Stimulated activated CD8-positive, alpha-beta memory T cell treated with anti-CD3 and anti-CD28 coated beads, Interleukin-15, amount 100 ng/mL, for 4 hours (primary cell): Measurements from ENCODE around the gene PRPF31.
"Not testable (repeated sequence)": the region's sequence is repeated elsewhere in the genome, so short reads cannot be mapped to it uniquely, and the experiment has no call there.

ENCODE experiments used
- DNase-seq, 2 donors: peaks; one replicate each; pipeline ENCODE4 v3.0.0-alpha.2; 2020; ENCODE audit warnings: low read depth in 2 of 2

Gene PRPF31, protein sequence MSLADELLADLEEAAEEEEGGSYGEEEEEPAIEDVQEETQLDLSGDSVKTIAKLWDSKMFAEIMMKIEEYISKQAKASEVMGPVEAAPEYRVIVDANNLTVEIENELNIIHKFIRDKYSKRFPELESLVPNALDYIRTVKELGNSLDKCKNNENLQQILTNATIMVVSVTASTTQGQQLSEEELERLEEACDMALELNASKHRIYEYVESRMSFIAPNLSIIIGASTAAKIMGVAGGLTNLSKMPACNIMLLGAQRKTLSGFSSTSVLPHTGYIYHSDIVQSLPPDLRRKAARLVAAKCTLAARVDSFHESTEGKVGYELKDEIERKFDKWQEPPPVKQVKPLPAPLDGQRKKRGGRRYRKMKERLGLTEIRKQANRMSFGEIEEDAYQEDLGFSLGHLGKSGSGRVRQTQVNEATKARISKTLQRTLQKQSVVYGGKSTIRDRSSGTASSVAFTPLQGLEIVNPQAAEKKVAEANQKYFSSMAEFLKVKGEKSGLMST

GRCh38 chr19:54115109-54116063 lies at the start of gene PRPF31, which contains the start of gene TFPT:
TSS of gene PRPF31 (plus strand) at chr19:54115754. CDS start at chr19:54118279, 2,525 bp downstream.
TSS of gene TFPT (minus strand) at chr19:54115657. CDS start at chr19:54115269, 388 bp downstream.
- DNase-seq = peak; percentile 87 to 97

- DNase-seq = no peak
Measured at GRCh38 chr19:54069470-54069869, 46.1 kb upstream of the PRPF31 start.

DNA sequence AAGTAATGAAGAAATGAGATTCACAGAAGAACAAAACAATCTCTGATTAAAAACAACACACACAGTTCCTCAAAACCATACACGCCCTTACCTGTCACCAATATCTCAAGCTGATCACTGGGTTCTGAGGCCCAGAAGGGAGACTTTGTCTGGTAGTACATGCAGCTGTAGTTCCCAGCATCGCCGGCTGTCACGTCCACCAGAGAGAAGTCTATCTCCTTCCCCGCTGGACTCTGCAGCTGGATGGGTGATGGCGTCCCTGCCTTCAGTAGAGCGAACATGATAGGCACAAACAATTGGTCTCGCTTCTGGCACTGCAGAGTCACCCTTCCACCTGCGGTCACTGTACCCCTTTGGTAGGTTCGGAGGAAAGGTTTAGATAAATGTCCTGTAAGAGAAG lies 41.7 kb upstream of the PRPF31 start:
- no peak for DNase-seq

GRCh38 chr19:54074851-54075250 lies 40.7 kb upstream of the PRPF31 start:
- DNase-seq = no peak

GRCh38 chr19:54077334-54077733 lies 38.2 kb upstream of the PRPF31 start:
- no peak for DNase-seq

- DNase-seq = no peak
Measured at GRCh38 chr19:54081032-54081431, 34.5 kb upstream of the PRPF31 start, which contains the start of gene TARM1. TSS of gene TARM1 (minus strand) at chr19:54081365. CDS start at chr19:54081340, 25 bp downstream.

DNA sequence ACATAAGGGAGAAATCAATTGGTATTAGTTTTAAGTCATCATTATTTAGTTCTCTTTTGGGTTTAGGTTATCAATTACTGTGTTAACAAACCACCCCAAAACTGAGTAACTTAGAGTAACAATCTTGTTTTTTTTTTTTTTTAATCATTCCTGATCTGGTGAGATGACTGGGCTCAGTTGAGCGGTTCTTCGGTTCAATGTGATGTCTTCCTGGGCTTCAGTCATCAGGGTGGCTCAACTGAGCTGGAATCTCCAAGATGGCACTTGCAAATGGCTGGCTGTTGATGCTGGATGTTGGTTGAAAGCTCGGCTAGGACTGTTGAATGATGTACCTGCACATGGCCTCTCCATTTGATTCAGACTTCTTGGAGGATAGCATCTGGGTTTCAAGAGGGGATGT lies 31.1 kb upstream of the PRPF31 start:
- DNase-seq = no peak

GRCh38 chr19:54094426-54095000 lies 21.0 kb upstream of the PRPF31 start:
- no peak for DNase-seq

GRCh38 chr19:54095136-54095858 lies 20.3 kb upstream of the PRPF31 start:
- DNase-seq = no peak

DNA sequence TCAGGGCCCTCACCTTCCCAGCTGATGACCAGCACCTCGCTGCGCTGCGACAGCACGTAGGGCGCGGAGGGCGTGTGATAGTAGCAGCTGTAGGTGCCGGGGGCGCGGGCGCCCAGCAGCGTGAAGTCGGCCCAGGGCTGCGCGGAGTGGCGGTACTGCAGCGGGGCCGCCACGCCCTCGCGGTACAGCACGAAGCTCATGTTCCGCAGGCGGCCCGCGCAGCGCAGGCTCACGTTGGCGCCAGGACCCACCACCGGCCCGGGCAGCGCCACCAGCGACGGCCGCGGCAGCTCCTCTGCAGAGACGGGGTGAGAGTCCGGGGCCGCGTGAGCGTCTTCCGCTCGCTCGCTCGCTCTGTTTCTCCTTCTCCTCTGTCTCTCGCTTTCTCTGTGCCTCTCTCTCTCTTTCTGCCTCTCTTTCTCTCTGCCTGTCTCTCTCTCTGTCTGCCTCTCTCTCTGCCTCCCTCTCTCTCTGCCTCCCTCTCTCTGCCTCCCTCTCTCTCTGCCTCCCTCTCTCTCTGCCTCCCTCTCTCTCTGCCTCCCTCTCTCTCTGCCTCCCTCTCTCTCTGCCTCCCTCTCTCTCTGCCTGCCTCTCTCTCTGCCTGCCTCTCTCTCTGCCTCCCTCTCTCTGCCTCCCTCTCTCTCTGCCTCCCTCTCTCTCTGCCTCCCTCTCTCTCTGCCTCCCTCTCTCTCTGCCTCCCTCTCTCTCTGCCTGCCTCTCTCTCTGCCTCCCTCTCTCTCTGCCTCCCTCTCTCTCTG lies 19.5 kb upstream of the PRPF31 start:
- DNase-seq = peak in 1 of 2 donors; percentile 38

DNA sequence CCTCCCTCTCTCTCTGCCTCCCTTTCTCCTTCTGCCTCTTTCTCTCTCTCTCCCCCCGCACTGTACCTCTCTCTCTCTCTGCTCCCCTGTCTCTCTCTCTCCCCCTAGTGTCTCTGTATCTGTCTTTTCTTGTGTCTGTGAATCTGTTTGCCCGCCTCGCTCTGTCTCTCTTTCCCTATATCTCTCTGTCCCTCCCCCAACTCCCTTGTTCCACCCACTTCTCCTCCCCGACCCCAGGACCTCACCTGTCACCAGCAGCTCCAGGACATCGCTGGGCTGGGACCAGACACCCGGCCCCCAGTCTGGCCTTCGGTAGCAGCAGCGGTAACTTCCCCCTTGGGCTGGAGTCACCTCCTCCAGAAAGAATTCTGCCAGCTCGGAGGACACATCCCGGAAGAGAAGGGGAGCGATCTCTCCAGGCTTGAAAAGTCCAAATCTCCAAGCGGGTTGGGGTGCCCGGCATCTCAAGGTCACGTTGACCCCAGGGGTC lies 18.9 kb upstream of the PRPF31 start:
- no peak for DNase-seq

- DNase-seq = no peak
Measured at GRCh38 chr19:54099190-54099902, 16.2 kb upstream of the PRPF31 start.

DNA sequence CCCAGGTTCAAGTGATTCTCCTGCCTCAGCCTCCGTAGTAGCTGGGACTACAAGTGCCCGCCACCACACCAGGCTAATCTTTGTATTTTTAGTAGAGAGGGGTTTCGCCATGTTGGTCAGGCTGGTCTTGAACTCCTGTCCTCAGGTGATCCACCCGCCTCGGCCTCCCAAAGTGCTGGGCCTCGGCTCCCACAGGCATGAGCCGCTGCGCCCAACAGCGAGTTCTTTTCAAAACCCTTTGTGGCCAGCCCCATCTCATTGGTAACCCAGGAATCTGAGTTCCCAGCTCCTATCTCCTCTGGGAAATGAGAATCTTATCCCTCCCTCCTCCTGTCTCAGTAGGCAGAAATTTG lies 15.7 kb upstream of the PRPF31 start:
- not testable (repeated sequence) for DNase-seq

DNA sequence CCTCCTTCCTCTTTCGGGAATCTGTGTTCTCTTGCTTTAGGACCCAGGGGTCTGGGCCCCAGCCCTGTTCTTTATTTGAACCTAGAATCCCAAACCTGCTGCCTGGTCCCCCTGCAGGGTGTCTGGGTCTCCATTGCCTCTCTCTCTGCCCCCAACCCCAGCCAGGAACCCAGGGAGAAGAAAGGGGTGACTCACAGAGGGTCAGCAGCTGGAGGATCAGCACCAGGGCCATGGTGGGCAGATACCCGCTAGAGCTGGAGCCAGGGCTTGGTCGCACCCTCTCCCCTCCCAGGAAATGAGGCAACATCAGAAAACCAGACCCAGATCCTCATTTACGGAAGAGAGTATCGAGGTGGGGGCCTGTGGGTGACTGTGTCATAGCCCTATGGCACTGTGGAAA lies 15.0 kb upstream of the PRPF31 start, which contains the start of gene OSCAR:
TSS of gene OSCAR (minus strand) at position 243 of the 400 bp plus-strand sequence. CDS start at position 232, 11 bp downstream.
- DNase-seq = no peak

GRCh38 chr19:54102421-54103169 lies 13.0 kb upstream of the PRPF31 start, which contains the start of gene NDUFA3:
TSS of gene NDUFA3 (plus strand) at chr19:54102855. CDS start at chr19:54102879, 24 bp downstream.
- peak; percentile 96 for DNase-seq

DNA sequence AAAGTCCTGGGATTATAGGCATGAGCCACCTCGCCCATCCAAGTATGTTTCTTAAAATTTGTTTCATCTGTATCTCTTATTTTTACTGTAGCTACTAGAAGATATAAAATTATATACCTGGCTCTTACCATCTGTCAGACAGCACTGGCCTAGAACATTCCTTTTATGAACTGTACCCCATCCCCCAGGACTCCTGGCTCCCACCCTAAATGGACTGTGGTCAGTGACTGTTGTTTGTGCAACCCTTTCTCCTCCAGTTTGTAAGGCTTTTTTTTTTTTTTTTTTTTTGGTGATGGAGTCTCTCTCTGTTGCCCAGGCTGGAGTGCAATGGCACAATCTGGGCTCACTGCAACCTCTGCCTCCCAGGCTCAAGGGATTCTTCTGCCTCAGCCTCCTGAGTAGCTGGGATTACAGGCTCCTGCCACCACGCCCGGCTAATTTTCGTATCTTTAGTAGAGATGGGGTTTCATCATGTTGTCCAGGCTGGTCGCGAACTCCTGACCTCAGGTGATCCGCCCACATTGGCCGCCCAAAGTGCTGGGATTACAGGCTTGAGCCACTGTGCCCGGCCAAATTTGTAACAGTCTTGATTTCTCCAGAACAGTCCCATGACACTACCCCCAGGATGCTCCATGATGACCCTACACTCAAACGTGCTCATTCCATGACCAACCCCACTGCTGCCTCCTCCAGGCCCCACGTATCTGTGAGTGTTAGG lies 10.4 kb upstream of the PRPF31 start:
- no peak for DNase-seq

- DNase-seq = no peak
Measured at GRCh38 chr19:54105796-54106195, 9.8 kb upstream of the PRPF31 start.

DNA sequence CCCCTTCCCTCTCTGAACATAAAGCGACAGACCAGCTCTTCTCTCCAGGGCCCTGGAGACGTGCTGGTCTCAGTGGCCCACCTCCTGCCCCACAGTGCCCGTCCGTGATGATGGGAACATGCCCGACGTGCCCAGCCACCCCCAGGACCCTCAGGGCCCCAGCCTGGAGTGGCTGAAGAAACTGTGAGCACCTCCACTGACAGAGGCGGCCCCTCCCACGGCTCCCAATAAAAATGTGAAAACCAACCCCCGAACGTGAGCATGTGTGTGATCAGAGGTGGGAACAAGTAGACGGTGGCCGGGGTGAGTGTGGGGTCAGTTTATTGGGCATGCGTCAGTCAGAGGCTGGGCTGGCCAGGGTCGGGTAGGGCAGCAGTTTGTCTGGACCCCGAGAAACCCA lies 8.8 kb upstream of the PRPF31 start:
- no peak for DNase-seq
